Measurements from ENCODE around the gene LMO2.

DNA sequence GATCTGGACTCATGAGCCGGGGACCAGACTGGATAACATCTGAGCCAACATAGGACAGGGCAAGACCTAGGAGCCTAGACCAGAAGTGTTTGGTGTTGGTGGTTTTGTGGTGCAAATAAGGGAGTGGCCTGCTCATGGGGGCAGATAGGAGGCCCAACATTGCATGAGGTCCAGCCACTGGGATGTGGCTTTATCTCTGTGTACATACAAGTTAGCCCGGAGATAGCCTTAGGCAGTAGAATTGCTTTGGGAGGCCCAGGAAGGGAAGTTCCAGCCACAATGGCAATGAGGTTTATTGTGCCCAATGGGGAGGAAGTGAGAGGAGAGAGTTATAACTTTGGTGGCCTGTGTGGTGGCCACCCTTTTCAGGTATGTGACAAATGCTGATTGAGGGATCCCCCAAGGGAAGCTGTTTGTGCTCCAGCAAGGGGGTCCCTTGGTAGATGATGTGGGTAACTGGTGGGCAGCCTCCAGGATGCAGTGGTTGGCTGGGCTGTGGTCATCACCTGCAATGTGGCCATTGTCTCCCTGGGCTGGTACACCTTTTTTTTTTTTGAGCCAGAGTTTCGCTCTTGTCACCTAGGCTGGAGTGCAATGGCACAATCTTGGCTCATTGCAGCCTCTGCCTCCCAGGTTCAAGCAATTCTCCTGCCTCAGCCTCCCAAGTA, 6.4 kb downstream of the LMO2 start:
- TF ChIP-seq CTCF (IDR thresholded peaks at IDR 0.05; ENCODE audit: low read length) (no peak), EZH2 (optimal IDR thresholded peaks at IDR 0.05; ENCODE audit: low read depth, low read length) (no peak), EZH2phosphoT487 (IDR thresholded peaks at IDR 0.05; ENCODE audit: low read length) (no peak)

All from MM.1S (cell line).